IPS-18a (cell line): ENCODE data around the gene PDZRN4.
"Not testable (repeated sequence)": the region's sequence is repeated elsewhere in the genome, so short reads cannot be mapped to it uniquely, and the experiment has no call there.

Experiments
- H3K27ac ChIP-seq: one replicate; pipeline ENCODE4 v1.5.1; 2013; ENCODE audit warnings: low read length
- H3K27me3 ChIP-seq: one replicate; pipeline ENCODE4 v1.6.1; 2013; ENCODE audit warnings: mild to moderate bottlenecking, low read length; ENCODE audit not compliant: control insufficient read depth, insufficient read depth
- H3K36me3 ChIP-seq: one replicate; pipeline ENCODE4 v1.6.1; 2013; ENCODE audit warnings: low read depth, low read length; ENCODE audit not compliant: control insufficient read depth
- H3K4me1 ChIP-seq: one replicate; pipeline ENCODE4 v1.6.1; 2013; ENCODE audit warnings: low read depth, low read length; ENCODE audit not compliant: control insufficient read depth
- H3K4me3 ChIP-seq: one replicate; pipeline ENCODE4 v1.5.1; 2013; ENCODE audit warnings: low read length
- H3K9ac ChIP-seq: one replicate; pipeline ENCODE4 v1.6.1; 2013; ENCODE audit warnings: mild to moderate bottlenecking, low read length, moderate library complexity
- H3K9me3 ChIP-seq: one replicate; pipeline ENCODE4 v1.6.1; 2013; ENCODE audit warnings: low read depth, low read length; ENCODE audit not compliant: control insufficient read depth

Gene PDZRN4

DNA sequence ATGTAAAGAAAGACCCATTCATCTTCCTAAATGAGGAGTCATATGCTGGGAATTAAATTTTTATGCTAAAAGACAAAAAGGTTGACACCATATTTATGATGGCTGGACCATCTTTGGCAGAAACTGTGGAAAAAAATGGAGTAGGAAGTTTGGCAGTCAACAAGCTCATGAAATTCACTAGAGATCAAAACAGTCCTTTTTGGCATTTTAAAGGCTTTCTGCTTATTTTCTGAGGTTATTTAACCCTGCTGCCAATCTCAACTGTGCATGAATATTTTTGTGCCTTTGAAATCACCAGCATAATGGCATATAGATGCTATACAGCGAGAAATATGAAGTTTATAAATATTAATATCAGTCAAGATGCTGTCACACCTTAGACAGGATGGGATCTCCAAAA is 399.5 kb downstream of the PDZRN4 start:
- H3K9me3 ChIP-seq: no peaks in the 10 kb centered on the region
- H3K4me1 ChIP-seq: peaks cover 14% of the 10 kb centered on the region
- no peak overlapping the region for H3K4me3 ChIP-seq
- H3K27ac ChIP-seq: no peak overlapping the region
- no peaks in the 10 kb centered on the region for H3K27me3 ChIP-seq
- H3K36me3 ChIP-seq: no peaks in the 10 kb centered on the region
- H3K9ac ChIP-seq: no peak overlapping the region

DNA sequence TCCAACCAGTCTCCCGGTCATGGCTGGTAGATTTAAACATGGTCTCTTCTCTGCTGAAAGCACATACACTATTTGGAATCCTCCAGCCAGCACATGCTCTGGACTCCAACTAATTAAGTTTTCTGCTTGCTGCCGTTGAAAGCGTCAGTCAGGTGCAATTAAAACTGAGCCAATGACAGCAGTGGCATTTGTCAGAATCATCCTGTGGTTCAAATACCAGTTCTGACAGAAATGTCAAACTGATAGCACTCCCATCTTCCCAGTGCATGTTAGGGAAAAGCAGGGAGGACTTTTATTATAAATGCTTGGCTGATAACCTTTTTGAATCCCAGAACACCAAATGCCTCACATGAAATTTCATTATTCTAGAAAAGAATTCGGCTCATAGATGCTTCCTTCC is 401.8 kb downstream of the PDZRN4 start:
- Histone ChIP-seq H3K27ac (no peak overlapping the region), H3K36me3 (no peaks in the 10 kb centered on the region), H3K4me3 (no peak overlapping the region), H3K27me3 (no peaks in the 10 kb centered on the region), H3K9me3 (no peaks in the 10 kb centered on the region), H3K9ac (no peak overlapping the region), H3K4me1 (peaks cover 17% of the 10 kb centered on the region)

- H3K27ac ChIP-seq: no peak overlapping the region
- H3K4me3 ChIP-seq: no peak overlapping the region
- H3K36me3 ChIP-seq: no peaks in the 10 kb centered on the region
- H3K27me3 ChIP-seq: no peaks in the 10 kb centered on the region
- H3K9me3 ChIP-seq: no peaks in the 10 kb centered on the region
- peaks cover 15% of the 10 kb centered on the region for H3K4me1 ChIP-seq
- no peak overlapping the region for H3K9ac ChIP-seq
These were observed 408.1 kb downstream of the PDZRN4 start for GRCh38 chr12:41596190-41596589.

- Histone ChIP-seq H3K9me3 (no peaks in the 10 kb centered on the region), H3K36me3 (no peaks in the 10 kb centered on the region), H3K4me3 (no peak overlapping the region), H3K9ac (no peak overlapping the region), H3K27me3 (no peaks in the 10 kb centered on the region), H3K4me1 (peaks cover 19% of the 10 kb centered on the region), H3K27ac (no peak overlapping the region)
These were observed 416.7 kb downstream of the PDZRN4 start for GRCh38 chr12:41604830-41605229.

GRCh38 chr12:41605545-41606305 is 417.6 kb downstream of the PDZRN4 start:
- H3K9me3 ChIP-seq: no peaks in the 10 kb centered on the region
- peaks cover 19% of the 10 kb centered on the region for H3K4me1 ChIP-seq
- no peaks in the 10 kb centered on the region for H3K27me3 ChIP-seq
- H3K36me3 ChIP-seq: no peaks in the 10 kb centered on the region
- no peak overlapping the region for H3K27ac ChIP-seq
- H3K4me3 ChIP-seq: no peak overlapping the region
- no peak overlapping the region for H3K9ac ChIP-seq

- Histone ChIP-seq H3K27ac (no peak overlapping the region), H3K27me3 (no peaks in the 10 kb centered on the region), H3K36me3 (no peaks in the 10 kb centered on the region), H3K9ac (no peak overlapping the region), H3K4me1 (peaks cover 19% of the 10 kb centered on the region), H3K4me3 (no peak overlapping the region), H3K9me3 (no peaks in the 10 kb centered on the region)
These were observed 418.6 kb downstream of the PDZRN4 start for GRCh38 chr12:41606468-41607445.

DNA sequence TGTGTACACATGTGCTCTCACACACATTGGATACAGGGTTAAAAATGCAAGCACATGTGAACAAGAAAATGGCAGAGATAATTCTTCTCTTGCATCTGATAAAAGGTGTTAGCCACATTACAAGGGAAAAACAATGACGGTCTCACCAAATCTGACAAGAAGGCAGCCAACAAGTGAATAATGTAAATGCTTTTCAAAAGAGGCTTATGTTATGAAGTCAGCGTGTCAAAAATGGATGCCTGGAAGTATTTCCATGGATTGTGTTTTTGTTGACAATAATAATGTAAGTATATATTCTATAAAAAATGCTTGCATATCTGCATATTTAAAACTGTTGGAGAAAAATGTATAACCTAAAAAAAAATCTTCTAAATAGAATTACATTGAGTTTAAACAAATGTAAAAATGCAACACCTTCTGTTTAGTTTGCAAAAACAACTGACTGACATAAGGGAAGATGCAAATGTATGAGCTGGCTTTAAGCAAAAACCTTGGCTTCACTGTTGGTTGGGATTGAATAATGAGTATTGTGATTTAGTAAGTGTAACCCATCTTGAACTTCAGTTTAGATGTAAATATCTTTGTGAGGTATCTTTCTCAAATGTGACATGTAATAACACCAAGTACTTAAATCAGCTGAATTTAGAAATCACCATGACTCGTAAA is 424.9 kb downstream of the PDZRN4 start:
- peaks cover 7% of the 10 kb centered on the region for H3K27me3 ChIP-seq
- H3K4me3 ChIP-seq: no peak overlapping the region
- no peak overlapping the region for H3K27ac ChIP-seq
- H3K9ac ChIP-seq: no peak overlapping the region
- no peaks in the 10 kb centered on the region for H3K36me3 ChIP-seq
- no peaks in the 10 kb centered on the region for H3K9me3 ChIP-seq
- peaks cover 4% of the 10 kb centered on the region for H3K4me1 ChIP-seq

GRCh38 chr12:41615174-41615573 is 427.1 kb downstream of the PDZRN4 start:
- H3K9ac ChIP-seq, H3K4me3 ChIP-seq, H3K9me3 ChIP-seq, H3K36me3 ChIP-seq, H3K27ac ChIP-seq, H3K27me3 ChIP-seq: not testable (repeated sequence)
- H3K4me1 ChIP-seq: peaks cover 14% of the 10 kb centered on the region

- Histone ChIP-seq H3K27me3 (peaks cover 7% of the 10 kb centered on the region), H3K4me3 (no peak overlapping the region), H3K9ac (no peak overlapping the region), H3K36me3 (no peaks in the 10 kb centered on the region), H3K4me1 (peaks cover 23% of the 10 kb centered on the region), H3K27ac (no peak overlapping the region), H3K9me3 (no peaks in the 10 kb centered on the region)
These were observed 431.6 kb downstream of the PDZRN4 start for GRCh38 chr12:41619705-41620104.

DNA sequence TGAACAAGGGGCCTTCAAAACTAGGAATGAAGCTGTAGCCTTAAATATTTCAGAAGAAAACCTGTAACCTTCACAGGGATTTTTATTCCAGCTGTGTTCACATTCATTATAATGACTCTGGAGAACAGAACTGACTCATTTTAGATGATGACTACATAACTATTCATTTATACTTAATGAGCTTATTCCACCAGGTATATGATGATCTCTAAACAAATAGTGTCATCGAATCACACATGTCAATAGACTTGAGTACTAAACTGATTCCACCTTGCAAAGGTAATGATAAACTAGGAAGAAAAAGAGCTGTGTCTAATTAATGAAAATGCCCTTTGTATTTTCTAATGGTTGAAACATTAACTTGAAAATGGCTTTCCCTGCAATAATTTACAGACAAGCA is 433.2 kb downstream of the PDZRN4 start:
- Histone ChIP-seq H3K27me3 (peaks cover 7% of the 10 kb centered on the region), H3K9ac (no peak overlapping the region), H3K36me3 (no peaks in the 10 kb centered on the region), H3K4me3 (no peak overlapping the region), H3K27ac (no peak overlapping the region), H3K4me1 (peaks cover 21% of the 10 kb centered on the region), H3K9me3 (no peaks in the 10 kb centered on the region)
